GM12891 (cell line): ENCODE measurements around the gene KRTAP12-3.

Experiments
- POLR2A ChIP-seq: IDR thresholded peaks from 2 replicates; pipeline ENCODE4 v1.6.1; 2011; ENCODE audit warnings: low read depth, low read length, control low read depth
- POLR2AphosphoS5 ChIP-seq: IDR thresholded peaks from 2 replicates; pipeline ENCODE4 v1.6.1; 2011; ENCODE audit warnings: low read depth, low read length, control low read depth

- TF ChIP-seq POLR2A (no peak), POLR2AphosphoS5 (no peak)
Observed at GRCh38 chr21:44658913-44659595, 1.3 kb downstream of the KRTAP12-3 start.
